D721Med (cell line): ENCODE measurements around the gene RNGTT.
"Not testable (repeated sequence)": the region's sequence is repeated elsewhere in the genome, so short reads cannot be mapped to it uniquely, and the experiment has no call there.

Source experiments
- DNase-seq: peaks from one replicate; pipeline ENCODE4 v3.0.0; 2011; ENCODE audit warnings: low spot score; ENCODE audit not compliant: insufficient read length
- FAIRE-seq: peaks from 2 replicates; lab custom pipeline; 2011; peaks lifted over from hg19 to GRCh38; lab: Jason Lieb, UNC
- CTCF ChIP-seq: IDR thresholded peaks from 2 replicates; pipeline ENCODE4 v1.5.1; 2012; ENCODE audit warnings: mild to moderate bottlenecking, control low read depth; ENCODE audit not compliant: insufficient read depth; ENCODE audit errors: missing control alignments

The RNGTT gene

GRCh38 chr6:88953550-88954386, 9.7 kb downstream of the RNGTT start:
- FAIRE-seq (no peak), DNase-seq (no peak)
- no peak for TF ChIP-seq CTCF

- no peak for DNase-seq
- FAIRE-seq, result no peak
- no peak for TF ChIP-seq CTCF
These were observed 11.2 kb downstream of the RNGTT start for GRCh38 chr6:88952065-88952704.

- TF ChIP-seq CTCF, result no peak
- DNase-seq (no peak), FAIRE-seq (no peak)
These were observed 17.9 kb downstream of the RNGTT start for GRCh38 chr6:88945415-88946008.

- TF ChIP-seq CTCF, result no peak
- DNase-seq, result no peak
- FAIRE-seq, result no peak
These were observed 29.9 kb downstream of the RNGTT start for GRCh38 chr6:88933521-88933920.

- DNase-seq, FAIRE-seq: not testable (repeated sequence)
These were observed 31.4 kb downstream of the RNGTT start for GRCh38 chr6:88932019-88932418.

GRCh38 chr6:88922775-88923548, 40.5 kb downstream of the RNGTT start:
- no peak for DNase-seq
- FAIRE-seq, result no peak
- no peak for TF ChIP-seq CTCF

- DNase-seq (no peak), FAIRE-seq (no peak)
- TF ChIP-seq CTCF, result no peak
These were observed 41.7 kb downstream of the RNGTT start for GRCh38 chr6:88921734-88922133.
